Endometrial microvascular endothelial cells (primary cell): ENCODE results near the gene HS3ST5. TPM values are rescaled to one million over a fixed set of nuclear protein-coding genes. Genes with fewer than 3 reads are reported as not detected.
"Not testable (repeated sequence)": the region's sequence is repeated elsewhere in the genome, so short reads cannot be mapped to it uniquely, and the experiment has no call there.

ENCODE experiments used
- in situ Hi-C: cut with HindIII; loops from 2 replicates; pipeline ENCODE4 v1.10.0; 2017; ENCODE audit warnings: low sequenced_read_pairs, low pct_unique_long_range_greater_than_20kb; ENCODE audit errors: inconsistent ontology term
- total RNA-seq: library from RNA; depleted of rRNA; stranded (reverse); fragments of >200 nt; gene quantifications from one replicate; pipeline ENCODE4 v1.2.3, GENCODE V29; 2015; ENCODE audit errors: inconsistent ontology term

Gene HS3ST5
- total RNA-seq, 1 donor from 2014 or later = not detected

- in situ Hi-C loops = no loop called here
Measured at GRCh38 chr6:114167583-114168576, 174.9 kb downstream of the HS3ST5 start.

GRCh38 chr6:114164207-114164606 lies 178.6 kb downstream of the HS3ST5 start:
- in situ Hi-C loops = no loop called here

- in situ Hi-C loops = no loop called here
Measured at GRCh38 chr6:114162691-114163347, 180.0 kb downstream of the HS3ST5 start.

- in situ Hi-C loops = no loop called here
Measured at GRCh38 chr6:114160881-114161280, 181.9 kb downstream of the HS3ST5 start.

GRCh38 chr6:114159727-114160126 lies 183.1 kb downstream of the HS3ST5 start:
- in situ Hi-C loops = no loop called here

GRCh38 chr6:114158838-114159694 lies 183.8 kb downstream of the HS3ST5 start:
- in situ Hi-C loops = no loop called here

GRCh38 chr6:114158411-114158810 lies 184.4 kb downstream of the HS3ST5 start:
- in situ Hi-C loops = no loop called here

GRCh38 chr6:114157848-114158247 lies 185.0 kb downstream of the HS3ST5 start:
- in situ Hi-C loops = no loop called here

- in situ Hi-C loops = no loop called here
Measured at GRCh38 chr6:114155763-114156162, 187.1 kb downstream of the HS3ST5 start.

GRCh38 chr6:114154812-114155211 lies 188.0 kb downstream of the HS3ST5 start:
- in situ Hi-C loops = no loop called here

- in situ Hi-C loops = no loop called here
Measured at GRCh38 chr6:114153448-114153847, 189.4 kb downstream of the HS3ST5 start.

GRCh38 chr6:114151064-114151690 lies 191.6 kb downstream of the HS3ST5 start:
- in situ Hi-C loops = no loop called here

GRCh38 chr6:114149182-114149581 lies 193.6 kb downstream of the HS3ST5 start:
- in situ Hi-C loops = not testable (repeated sequence)

- in situ Hi-C loops = no loop called here
Measured at GRCh38 chr6:114144887-114145851, 197.7 kb downstream of the HS3ST5 start.

- in situ Hi-C loops = no loop called here
Measured at GRCh38 chr6:114142258-114142657, 200.6 kb downstream of the HS3ST5 start.

- in situ Hi-C loops = no loop called here
Measured at GRCh38 chr6:114140416-114140815, 202.4 kb downstream of the HS3ST5 start.

- in situ Hi-C loops = no loop called here
Measured at GRCh38 chr6:114138577-114139248, 204.1 kb downstream of the HS3ST5 start.
